ENCODE results near the gene NAT14.
A peak's percentile ranks its signal among the peaks of the same experiment; 100 is the strongest.
"Not testable (repeated sequence)": the region's sequence is repeated elsewhere in the genome, so short reads cannot be mapped to it uniquely, and the experiment has no call there.

The NAT14 gene

GRCh38 chr19:55484593-55485438, at the start of gene NAT14:
NAT14 (plus strand) TSS chr19:55485188; CDS start chr19:55485709, 521 bp downstream.
- peak; percentile 63 for DNase-seq (ENCODE audit: low spot score)

- DNase-seq (ENCODE audit: low spot score), result no peak
These were observed 48.1 kb upstream of the NAT14 start for GRCh38 chr19:55436847-55437246.

GRCh38 chr19:55437410-55437809, 47.6 kb upstream of the NAT14 start:
- no peak for DNase-seq (ENCODE audit: low spot score)

GRCh38 chr19:55439052-55439451, 45.9 kb upstream of the NAT14 start:
- no peak for DNase-seq (ENCODE audit: low spot score)

- DNase-seq (ENCODE audit: low spot score), result no peak
These were observed 44.4 kb upstream of the NAT14 start for GRCh38 chr19:55440411-55441105.

GRCh38 chr19:55441319-55441691, 43.7 kb upstream of the NAT14 start:
- no peak for DNase-seq (ENCODE audit: low spot score)

GRCh38 chr19:55441692-55442321, 43.2 kb upstream of the NAT14 start:
- DNase-seq (ENCODE audit: low spot score), result no peak

GRCh38 chr19:55442372-55442961, 42.5 kb upstream of the NAT14 start:
- DNase-seq (ENCODE audit: low spot score), result no peak

GRCh38 chr19:55443045-55443823, 41.8 kb upstream of the NAT14 start, which contains the start of gene SHISA7:
SHISA7 (minus strand) TSS chr19:55443300; CDS start chr19:55442863, 437 bp downstream.
- DNase-seq (ENCODE audit: low spot score), result no peak

GRCh38 chr19:55443824-55444480, 41.0 kb upstream of the NAT14 start:
- no peak for DNase-seq (ENCODE audit: low spot score)

GRCh38 chr19:55444646-55445045, 40.3 kb upstream of the NAT14 start:
- no peak for DNase-seq (ENCODE audit: low spot score)

GRCh38 chr19:55446060-55446459, 38.9 kb upstream of the NAT14 start:
- no peak for DNase-seq (ENCODE audit: low spot score)

- no peak for DNase-seq (ENCODE audit: low spot score)
These were observed 37.4 kb upstream of the NAT14 start for GRCh38 chr19:55447421-55448174.

GRCh38 chr19:55448175-55448490, 36.9 kb upstream of the NAT14 start:
- not testable (repeated sequence) for DNase-seq (ENCODE audit: low spot score)

GRCh38 chr19:55449469-55449868, 35.5 kb upstream of the NAT14 start:
- no peak for DNase-seq (ENCODE audit: low spot score)

GRCh38 chr19:55451163-55451964, 33.6 kb upstream of the NAT14 start:
- DNase-seq (ENCODE audit: low spot score), result no peak

- no peak for DNase-seq (ENCODE audit: low spot score)
These were observed 32.8 kb upstream of the NAT14 start for GRCh38 chr19:55451965-55452748.

GRCh38 chr19:55452749-55453346, 32.1 kb upstream of the NAT14 start:
- peak; percentile 47 for DNase-seq (ENCODE audit: low spot score)

All from activated CD4-positive, alpha-beta T cell treated with anti-CD3 and anti-CD28 coated beads, Interleukin-2, Interleukin-4, amounts not matched to agents 100 ng/mL and 50 ng/mL, durations not matched to agents 16 hours and 8 hours (primary cell).